ENCODE results near the gene RPL3. TPM values are rescaled to one million over a fixed set of nuclear protein-coding genes. Genes with fewer than 3 reads are reported as not detected.

The RPL3 gene
- total RNA-seq, 1 experiment from 2014 or later = 2,830 TPM

- Histone ChIP-seq H2BK5ac (ENCODE audit: insufficient read length, low read length) (no peak overlapping the region), H3K23ac (ENCODE audit: insufficient read length, low read depth, low read length) (no peak overlapping the region), H2BK12ac (ENCODE audit: insufficient read length, low read depth, low read length) (no peak overlapping the region), H2BK15ac (ENCODE audit: low read depth, low read length) (no peak overlapping the region), H2AK5ac (ENCODE audit: insufficient read length, low read length) (no peak overlapping the region), H3K9ac (ENCODE audit: extremely low read depth, insufficient read length, low read length) (no peak overlapping the region), H3K27ac (ENCODE audit: insufficient read length, low read depth, low read length) (no peak overlapping the region), H3K79me2 (ENCODE audit: insufficient read depth, low read length) (no peaks in the 10 kb centered on the region), H4K91ac (ENCODE audit: insufficient read length, low read depth, low read length) (no peak overlapping the region), H2BK120ac (ENCODE audit: low read depth, low read length, poor library complexity, severe bottlenecking) (no peak overlapping the region), H3K79me1 (ENCODE audit: insufficient read depth, low read depth, low read length, poor library complexity, severe bottlenecking) (no peaks in the 10 kb centered on the region), H2BK20ac (ENCODE audit: low read depth, low read length, poor library complexity, severe bottlenecking) (no peak overlapping the region), H3K23me2 (ENCODE audit: insufficient read length, low read depth, low read length, poor library complexity, severe bottlenecking) (no peaks in the 10 kb centered on the region), H3K9me3 (ENCODE audit: control insufficient read depth, low read depth, low read length) (no peaks in the 10 kb centered on the region), H3T11ph (ENCODE audit: low read length) (no peak overlapping the region), H3K14ac (ENCODE audit: insufficient read depth, low read length) (no peak overlapping the region), H3K4me2 (ENCODE audit: insufficient read depth, insufficient read length, low read length) (no peak overlapping the region), H4K8ac (replicated peaks; ENCODE audit: insufficient read length, low read depth, low read length) (no peak overlapping the region), H3K4me1 (ENCODE audit: insufficient read depth, low read length) (no peaks in the 10 kb centered on the region), H3K27me3 (ENCODE audit: insufficient read depth, low read length) (no peaks in the 10 kb centered on the region), H2AFZ (ENCODE audit: low read length) (no peak overlapping the region), H3K18ac (ENCODE audit: insufficient read length, low read depth, low read length) (no peak overlapping the region), H4K5ac (ENCODE audit: insufficient read length, low read depth, low read length) (no peak overlapping the region), H3K56ac (ENCODE audit: insufficient read length, low read depth, low read length) (no peak overlapping the region), H4K20me1 (ENCODE audit: control insufficient read depth, insufficient read depth, insufficient read length) (no peaks in the 10 kb centered on the region), H3K4ac (ENCODE audit: low read depth, low read length) (no peak overlapping the region)
- Mint-ChIP-seq H3K36me3 (ENCODE audit: insufficient read depth in 1 of 3, low read depth in 3 of 3) (peaks cover 1 to 7% (median 6%) of the 10 kb centered on the region in 3 experiments; a peak in 4 of 7 replicates), H3K27ac (no peak overlapping the region), H3K9me3 (peaks cover 8 to 11% of the 10 kb centered on the region in 2 experiments), H3K4me3 (no peak overlapping the region), H3K27me3 (ENCODE audit: low read depth) (peaks cover 6% of the 10 kb centered on the region), H3K4me1 (peaks cover 15 to 17% of the 10 kb centered on the region in 2 experiments)
- DNase-seq = no peak
- no CpG with 5 or more reads among the region's 12 CpGs for WGBS (ENCODE audit: extremely low coverage, insufficient read length, low lambda C conversion rate)
- no peak for TF ChIP-seq CTCF (conservative IDR thresholded peaks at IDR 0.05)
Observed at GRCh38 chr22:39266398-39267030, 52.9 kb downstream of the RPL3 start.
